Measurements from ENCODE around the gene ZNF277.

The ZNF277 gene

DNA sequence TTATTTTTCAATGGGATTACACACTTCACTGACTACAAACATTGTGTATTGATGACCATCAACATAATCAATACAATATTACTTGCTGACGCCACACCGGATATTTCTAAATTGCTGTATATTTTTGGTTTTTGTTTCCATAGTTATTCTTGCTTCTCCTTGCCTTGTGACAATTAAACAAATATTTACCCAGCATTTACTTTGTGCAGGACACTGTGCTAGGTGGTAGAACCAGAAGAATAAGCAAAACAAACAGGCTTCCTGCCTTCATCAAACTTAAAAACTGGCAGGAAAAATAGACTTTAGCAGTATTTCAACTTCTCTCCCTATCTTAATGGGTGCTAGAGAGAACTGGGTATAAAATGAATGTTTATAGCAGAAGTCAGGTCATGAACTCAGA is 50.6 kb downstream of the ZNF277 start:
- no peak for DNase-seq

DNA sequence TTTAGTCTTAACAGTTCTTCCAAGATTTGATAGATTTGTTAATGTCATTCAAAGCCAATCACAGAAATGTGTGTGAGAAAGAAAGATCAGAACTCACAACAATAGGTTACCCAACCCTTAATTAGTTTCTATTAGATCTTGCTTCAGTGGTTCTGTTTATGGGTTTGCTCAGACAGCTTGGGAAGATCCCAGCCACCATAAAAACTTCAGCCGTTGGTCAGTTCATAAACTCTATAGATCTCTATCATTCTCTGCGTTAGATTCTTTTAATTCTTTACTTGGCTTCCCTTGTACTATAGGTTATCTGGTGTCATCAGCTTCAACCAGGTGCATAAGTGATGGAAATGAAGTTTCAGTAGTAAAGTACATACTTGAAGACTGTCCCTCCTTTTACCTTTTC is 54.4 kb downstream of the ZNF277 start:
- DNase-seq, result peak; percentile 30

DNA sequence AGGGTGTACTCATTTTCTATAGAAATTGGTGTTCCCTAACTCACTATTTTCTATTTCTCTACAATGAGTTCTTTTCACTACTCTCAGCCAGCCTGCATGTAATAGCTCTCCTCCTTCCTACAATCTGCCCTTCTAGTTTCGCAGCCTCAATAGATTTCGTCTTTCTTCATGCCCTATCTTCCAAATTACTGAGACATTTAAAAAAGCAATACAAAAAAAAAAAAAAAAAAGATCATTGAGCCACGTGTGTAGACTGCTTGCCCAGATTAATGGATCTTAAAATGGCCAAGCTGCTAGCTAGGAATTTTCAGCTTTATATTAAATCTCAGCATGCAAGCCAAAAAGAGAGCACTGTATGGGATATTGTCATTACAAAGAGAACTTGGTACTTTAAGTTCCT is 55.5 kb downstream of the ZNF277 start:
- DNase-seq, result no peak

DNA sequence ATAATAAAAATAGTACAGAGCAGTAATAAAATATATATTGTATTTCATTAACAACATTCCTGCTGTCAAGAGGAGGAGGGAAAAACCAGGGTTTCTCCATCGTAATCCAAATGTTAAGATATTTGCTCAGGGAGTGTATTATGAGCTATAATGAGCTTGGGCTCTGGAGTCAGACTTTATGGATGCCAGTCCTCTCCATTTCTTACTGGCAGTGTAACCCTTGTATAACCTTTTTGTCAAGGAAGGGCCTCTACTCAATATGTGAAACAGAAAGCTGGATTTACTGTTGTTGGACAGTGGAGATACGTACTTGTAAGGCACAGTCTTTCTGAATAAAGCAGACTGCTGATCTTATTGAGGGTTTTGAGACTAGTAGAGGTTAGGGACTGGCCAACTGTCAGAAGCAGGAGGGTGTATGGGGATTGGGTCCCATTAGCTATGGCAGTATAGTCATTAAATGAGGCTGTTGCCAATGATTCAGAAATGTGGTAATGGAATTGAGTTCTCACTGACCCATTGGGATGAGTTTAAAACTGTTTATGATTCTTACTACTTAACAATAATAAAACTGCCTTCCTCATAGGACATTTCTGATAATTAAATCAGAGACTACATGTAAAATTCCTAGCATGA is 56.5 kb downstream of the ZNF277 start:
- DNase-seq, result no peak

DNA sequence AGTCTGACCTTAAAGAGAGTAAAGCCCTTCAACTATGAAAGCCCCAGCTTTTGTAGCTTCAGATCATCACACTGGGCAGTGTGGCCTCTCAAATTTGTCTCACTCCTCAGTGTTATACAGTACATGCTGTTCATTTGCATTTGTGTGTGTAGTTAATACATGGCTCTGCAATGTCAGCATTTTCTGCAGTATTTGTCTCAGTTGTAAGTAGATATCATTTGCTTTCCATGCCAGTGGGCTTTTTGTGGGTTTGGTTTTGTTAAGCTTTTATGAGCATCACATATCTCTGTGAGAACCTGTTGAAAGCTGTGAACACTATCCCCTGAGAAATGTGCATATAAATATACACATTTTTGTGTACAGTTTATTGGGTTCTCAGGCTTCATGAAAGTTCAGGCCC is 57.0 kb downstream of the ZNF277 start:
- DNase-seq, result no peak

DNA sequence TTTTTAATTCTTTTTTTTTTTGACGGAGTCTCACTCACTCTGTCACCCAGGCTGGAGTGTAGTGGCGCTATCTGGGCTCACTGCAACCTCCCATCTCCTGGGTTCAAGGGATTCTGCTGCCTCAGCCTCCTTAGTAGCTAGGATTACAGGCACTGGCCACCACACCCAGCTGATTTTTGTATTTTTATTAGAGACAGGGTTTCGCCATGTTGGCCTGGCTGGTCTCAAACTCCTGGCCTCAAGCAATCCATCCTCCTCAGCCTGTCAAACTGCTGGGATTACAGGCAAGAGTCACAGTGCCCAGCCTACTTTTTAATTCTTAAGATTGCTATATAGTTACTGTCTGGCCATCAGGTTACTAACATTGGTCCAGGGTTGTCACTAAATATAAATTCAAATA is 59.6 kb downstream of the ZNF277 start:
- DNase-seq, result no peak

DNA sequence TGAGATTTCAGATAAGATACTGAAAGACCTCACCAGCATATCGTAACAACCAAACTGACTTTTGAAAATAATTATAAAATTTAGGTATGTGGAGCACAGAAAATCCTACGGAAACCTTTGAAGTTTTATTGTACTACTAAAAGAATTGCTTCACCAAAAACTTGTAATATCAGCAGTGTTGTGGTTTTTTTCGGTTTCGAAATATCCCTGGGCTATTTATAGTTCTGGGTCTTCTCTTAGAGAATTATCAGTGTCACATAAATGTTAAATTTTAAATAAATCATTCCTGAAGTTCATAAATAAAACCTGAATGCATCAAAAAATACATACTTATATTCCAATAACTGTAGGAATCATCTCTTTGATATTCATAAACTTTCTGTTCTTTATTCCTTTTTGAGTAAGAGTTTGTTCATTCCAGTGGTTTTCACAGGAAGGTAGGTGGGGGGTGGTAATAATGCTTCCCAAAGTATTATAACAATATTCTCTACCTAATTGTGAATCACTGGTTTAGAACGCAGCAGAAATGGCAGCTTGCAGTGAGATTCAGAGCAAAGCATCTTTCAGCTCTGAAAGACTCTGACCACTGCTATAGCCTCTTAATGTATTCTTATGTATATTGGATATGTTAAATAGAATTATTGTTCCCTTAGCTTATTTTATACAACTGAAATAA is 60.2 kb downstream of the ZNF277 start:
- DNase-seq, result no peak

DNA sequence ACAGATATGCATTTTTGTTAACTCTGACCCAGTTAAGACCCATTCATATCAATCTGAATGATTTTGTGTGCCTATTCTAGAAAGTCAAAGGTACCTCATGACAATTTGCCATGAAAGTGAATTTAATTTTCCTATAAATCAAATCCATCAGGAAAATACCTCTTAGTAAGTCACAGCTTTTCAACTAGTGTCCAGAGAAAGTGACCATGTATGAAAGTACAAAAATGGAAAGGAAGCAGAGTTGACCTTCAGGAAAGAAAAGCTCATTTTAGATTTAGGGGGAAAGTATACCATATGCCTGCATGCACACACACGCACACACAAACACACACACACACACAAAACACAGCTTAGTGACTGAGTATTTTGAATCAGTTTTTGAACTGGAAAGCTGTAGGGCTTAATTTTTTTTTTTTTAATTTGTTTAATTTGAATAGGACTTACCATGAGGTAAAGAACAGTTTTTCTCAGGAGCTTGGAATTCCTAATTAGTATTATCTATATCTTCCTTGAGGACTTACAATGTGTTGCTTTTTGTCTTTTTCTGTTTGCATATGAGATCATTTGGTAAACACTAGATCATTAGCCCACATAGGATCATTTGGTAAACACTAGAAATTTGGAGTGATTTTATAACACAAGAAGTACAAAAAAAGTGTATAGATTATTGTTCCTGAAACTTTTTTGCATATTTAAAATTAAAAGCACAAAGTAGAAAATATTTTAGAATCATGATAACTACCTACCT is 61.6 kb downstream of the ZNF277 start:
- DNase-seq, result no peak

DNA sequence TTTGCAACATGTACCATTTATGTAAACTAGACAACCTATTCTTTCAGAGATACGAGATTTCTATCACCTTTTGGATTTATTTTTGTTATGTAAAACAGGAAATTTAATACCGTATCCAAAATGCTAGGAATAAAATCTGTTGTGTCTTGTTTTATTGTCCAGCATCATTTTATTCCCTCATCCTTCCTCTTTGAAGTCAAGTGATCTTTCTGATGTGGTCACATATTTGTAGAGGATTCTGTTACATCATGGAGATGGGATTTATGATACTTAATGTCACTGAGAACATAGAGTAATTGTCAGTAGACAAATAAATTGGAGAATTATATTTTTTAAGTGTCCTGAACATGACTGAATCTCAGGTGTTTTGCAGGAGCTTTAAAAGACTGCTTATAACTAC is 64.7 kb downstream of the ZNF277 start:
- DNase-seq, result no peak

DNA sequence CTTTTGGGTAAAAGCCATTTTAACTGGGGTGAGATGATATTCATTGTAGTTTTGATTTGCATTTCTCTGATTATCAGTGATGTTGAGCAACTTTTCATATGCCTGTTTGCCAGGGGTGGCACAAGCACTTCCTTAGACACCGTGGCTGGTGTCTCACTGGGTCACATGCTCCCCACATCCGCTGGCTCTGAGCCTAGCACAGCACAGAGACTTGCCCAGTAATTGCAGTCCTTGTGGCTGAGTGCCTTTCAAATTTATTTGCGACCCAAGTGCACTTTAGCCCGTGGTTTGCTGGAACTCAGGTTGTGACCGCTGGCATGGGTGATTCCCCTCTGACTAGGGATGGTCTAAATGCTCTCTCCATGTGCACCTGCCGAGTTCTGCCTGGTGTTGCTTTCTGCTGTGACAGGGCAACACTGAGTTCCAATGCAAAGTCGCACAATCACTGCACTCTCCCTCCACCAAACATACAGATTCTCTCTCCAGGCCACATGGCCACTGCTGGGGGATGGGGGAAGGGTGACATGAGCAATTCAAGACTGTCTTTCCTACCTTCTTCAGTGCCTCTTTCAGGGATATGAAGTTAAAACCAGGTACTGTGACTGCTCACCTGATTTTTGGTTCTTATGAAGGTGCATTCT is 66.5 kb downstream of the ZNF277 start:
- no peak for DNase-seq

DNA sequence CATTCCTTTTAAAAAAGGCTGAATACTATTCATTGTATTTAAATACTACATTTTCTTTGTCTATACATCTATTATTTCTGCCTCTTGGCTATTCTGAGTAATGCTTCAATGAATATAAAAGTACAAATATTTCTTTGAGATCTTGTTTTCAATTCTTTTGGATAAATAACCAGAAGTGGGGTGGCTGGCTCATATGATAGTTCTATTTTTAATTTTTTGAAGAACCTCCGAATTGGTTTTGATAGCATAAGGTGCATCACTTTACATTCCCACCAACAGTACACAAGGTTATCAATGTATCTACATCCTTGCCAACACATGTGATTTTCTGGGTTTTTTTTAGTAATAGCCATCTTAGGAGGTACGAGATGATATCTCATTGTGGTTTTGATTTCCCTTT is 72.5 kb downstream of the ZNF277 start:
- DNase-seq, result no peak

DNA sequence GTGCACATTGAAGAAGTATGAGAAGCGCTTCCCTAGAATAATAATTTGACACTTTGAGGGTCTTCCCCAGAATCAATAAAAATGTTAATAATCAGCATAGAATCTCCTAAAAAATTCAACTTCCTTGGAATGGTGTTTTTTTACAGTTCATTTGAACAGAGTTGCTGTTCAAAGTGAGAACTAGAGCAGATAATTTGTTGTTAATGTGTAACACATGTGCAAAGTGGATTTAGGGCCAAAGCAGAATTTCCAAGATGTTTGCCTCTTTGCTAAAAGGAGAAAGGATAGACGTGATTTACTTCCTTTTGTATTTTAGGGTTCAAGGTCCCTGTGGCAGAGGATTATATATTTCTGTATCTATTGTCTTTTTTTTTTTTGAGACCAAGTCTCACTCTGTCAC is 73.8 kb downstream of the ZNF277 start:
- DNase-seq, result no peak

DNA sequence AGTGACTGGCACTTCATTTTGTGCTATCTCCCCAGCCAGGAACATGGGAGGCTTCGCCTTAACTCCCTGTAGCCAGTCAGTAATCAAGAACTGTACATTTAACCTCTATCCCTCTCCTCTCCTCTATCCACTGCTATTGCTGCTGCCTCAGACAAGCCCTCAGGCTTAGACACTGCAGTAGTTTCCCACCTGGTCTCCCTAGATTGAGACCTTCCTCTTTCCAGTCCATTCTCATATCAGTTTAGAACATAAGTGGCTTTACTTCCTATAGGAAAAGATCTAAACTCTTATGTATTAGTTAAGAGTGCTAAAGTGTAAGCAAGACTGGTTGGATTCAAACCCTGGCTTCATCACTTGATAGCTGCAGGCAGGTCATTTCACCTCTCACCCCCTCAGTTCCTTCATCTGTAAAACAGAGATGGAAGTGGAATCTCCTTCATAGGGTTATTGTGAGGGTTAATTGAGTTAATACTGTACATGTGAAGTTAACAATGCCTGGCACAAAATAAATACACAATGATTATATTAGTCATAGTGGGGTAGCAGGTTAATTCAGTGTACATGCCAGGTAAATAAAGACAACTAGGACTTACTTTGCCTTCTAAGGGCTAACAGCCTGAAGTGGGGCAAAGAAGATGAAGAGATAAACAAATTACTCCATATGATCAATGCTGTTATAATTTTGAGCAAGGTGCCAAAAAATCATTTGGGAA is 76.1 kb downstream of the ZNF277 start:
- DNase-seq, result no peak

DNA sequence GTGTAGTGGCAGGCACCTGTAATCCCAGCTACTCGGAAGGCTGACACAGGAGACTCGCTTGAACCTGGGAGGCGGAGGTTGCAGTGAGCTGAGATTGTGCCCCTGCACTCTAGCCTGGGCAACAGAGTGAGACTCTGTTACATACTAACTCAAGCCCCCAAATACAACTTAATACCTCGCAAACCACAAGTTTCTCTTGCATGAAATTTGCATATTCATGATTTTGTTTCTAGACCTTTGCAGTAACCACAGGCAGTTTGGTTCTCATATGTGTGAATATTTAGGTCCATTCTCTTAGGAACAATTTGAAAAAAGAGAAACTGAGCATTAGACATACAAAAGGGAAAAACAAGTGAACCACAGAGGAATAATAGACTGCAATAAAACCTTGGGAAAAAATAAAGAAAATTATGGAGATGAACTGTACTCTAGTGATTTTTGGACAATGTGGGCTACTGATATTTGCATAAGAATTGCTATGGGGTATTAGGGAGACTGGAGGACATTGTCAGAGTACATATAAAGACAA is 77.0 kb downstream of the ZNF277 start:
- no peak for DNase-seq

DNA sequence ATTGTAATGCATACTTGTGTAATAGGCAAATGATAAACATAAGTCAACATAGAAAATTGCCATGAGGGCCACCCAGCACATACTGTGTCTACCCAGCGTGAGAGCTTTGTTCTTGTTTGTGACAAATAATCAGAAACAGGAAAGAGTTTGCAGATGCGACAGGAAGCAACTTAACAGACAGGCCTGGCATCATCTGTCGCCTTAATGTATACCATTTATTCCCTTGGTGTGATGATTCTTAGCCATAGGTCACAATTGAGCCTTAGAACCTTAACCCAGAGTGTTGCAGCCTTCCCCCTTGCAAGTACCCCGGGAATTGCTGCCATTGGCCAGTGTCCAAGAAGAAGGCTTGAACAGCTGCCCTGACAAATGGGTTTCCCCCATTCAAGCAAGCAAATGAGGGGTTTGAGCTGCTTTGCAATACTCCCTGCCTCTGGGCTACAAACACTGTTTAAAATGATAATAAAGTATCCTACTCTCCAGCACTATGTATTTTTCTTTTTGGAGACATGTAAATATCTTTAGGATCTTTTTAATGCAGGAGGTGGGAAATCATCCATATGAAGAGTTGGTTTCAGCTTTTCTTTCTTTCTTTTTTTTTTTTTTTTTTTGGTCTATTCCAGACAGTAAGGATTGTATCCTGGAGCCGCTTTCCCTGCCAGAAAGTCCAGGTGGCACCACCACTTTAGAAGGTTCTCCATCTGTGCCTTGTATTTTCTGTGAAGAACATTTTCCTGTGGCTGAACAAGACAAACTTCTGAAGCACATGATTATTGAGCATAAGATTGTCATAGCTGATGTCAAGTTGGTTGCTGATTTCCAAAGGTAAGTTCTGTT is 80.0 kb downstream of the ZNF277 start:
- no peak for DNase-seq

DNA sequence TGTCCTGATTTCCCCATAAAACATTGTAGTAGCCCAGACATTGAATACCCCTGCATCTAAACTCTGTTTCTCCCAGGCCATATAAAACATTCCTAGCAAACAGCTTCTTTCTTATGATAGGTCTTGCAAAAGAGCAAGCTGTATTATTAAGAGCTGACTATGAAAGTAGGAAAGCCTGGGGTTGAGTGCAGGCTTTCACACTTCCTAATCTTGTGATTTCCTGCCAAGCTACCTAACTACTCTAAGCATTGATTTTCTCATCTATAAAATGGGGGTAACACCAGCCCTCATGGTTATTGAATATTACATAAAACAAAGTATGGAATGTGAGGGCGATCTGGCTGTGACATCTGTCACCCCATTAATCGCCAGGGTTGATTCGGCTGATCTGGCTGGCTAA is 81.8 kb downstream of the ZNF277 start:
- no peak for DNase-seq

DNA sequence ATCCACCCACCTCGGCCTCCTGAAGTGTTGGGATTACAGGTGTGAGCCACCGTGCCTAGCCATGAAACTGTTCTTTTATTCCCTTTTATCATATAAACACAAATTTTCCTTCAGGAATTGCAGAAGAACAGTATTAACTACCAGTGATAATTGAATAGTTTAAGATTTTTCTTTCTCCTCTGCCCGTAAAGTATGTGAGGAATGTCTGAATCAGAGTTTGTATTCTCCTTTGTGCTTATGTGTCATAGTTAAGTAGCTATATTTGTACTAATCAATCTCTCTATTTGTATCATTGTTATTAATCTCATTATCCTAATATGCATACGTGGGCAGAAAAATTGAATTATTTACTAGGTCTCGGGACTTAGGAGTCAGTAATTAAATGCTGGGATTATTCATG is 83.6 kb downstream of the ZNF277 start:
- no peak for DNase-seq

DNA sequence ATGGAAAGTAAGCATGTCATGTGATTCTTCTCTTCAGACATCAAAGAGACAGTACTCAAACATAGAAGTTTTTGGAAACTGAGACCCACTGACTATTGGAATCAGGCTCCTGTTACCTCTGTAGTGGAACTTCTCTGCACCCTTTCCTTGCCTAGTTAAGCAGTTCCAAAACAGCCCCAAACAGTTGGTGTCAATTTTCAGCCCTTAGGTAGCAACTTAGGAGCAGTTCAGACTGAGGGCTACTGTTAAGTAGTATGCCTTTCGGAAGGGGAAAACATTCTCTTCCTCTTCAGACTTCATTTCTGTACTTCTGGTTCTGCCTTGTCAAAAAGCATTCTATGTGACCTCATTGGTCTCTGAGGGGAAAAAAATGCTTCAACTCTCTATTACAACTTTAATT is 85.7 kb downstream of the ZNF277 start:
- DNase-seq, result no peak

DNA sequence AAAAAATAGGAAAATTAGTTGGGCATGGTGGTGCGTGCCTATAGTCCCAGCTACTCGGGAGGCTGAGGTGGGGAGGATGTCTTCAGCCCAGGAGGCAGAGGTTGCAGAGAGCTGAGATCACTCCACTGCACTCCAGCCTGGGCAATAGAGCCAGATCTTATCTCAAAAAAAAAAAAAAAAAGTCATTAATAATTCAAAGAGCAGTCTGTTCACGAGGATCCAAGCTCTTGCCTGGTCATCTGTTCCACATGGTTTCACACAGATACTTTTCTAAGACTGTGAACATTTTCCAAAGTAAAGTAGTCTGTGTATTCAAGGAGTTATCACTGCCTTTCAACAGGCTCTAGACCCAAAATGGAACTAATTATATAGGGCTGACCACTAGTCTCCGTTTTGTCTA is 86.9 kb downstream of the ZNF277 start:
- no peak for DNase-seq

DNA sequence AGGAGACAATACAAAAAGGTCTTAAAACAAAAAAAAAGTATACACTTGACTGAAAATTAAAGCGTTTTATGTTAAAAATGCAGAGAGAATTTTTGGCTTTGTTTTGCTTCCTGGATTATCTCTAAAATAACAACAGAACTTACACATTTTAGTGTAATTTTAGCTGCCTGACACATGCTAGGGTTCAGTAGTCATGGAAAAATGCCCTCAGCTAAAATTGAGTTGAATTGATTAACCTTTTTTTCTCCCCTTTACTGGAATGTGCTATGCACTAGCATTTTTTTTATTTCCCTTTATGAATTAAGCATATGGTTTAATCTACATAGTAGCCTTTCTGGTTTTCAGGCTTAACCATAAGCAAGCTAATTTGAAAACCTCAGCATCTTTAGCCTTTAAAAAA is 89.9 kb downstream of the ZNF277 start:
- no peak for DNase-seq

DNA sequence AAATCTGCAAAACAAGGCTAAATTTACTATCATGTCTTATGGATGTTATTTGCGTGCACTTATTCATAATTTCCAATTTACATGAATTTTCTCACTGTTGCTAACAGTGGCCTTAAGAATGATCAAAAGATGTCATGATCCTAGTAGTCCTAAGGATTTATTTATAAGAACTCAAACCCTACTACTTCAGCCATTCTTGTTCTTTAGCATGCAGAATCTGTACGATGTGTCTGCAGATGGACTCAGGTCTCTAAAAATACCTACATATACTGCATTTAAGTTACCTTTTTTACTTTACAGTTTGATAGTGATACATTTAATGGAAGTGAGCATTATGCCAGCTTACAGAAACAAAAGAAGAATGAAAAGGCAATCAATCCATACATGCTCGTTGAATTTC is 91.2 kb downstream of the ZNF277 start:
- DNase-seq, result no peak

DNA sequence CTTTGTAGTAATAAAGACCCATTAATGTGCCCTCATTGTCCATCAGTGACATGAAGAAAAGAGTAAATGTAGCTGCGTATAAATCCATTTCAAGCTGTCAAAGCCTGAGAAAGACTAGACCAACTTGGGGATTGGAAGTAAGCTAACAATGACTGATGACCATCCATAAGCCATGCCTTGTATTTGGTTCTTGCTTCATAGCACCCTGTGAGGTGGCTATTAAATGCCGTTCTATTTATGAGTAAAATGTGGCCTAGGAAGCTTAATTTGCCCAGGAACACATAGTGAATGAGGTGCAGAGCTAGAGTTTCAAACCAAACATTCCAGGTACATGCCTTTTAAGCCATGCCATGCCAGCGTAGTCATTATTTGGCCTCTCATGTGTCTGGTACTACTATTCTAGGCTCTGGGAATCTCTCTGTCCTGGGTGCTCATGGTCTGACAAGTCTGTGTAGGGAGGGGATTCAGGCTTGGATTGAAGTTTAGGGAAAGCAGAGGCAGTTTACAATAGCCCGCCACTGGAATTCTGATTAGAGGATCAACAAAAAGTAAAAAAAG is 92.1 kb downstream of the ZNF277 start:
- DNase-seq, result no peak
